Neural cell (in vitro differentiated cells): ENCODE results near the gene ACAP3. TPM values are rescaled to one million over a fixed set of nuclear protein-coding genes. Genes with fewer than 3 reads are reported as not detected.

Source experiments
- H2AFZ ChIP-seq: fragments of 200-600, 300-800 bp; sonication (generic), shearing (Covaris generic); 2 replicates; pipeline ENCODE4 v1.6.0; 2014; ENCODE audit warnings: low read depth, mild to moderate bottlenecking, antibody characterized with exemption, low read length, moderate library complexity
- H3F3A ChIP-seq: fragments of 200-600 bp; shearing (Covaris generic); 2 replicates; pipeline ENCODE4 v1.6.1; 2016; ENCODE audit warnings: mild to moderate bottlenecking, moderate library complexity, mixed read lengths, antibody characterized with exemption, low read length; ENCODE audit not compliant: insufficient read depth, poor library complexity, severe bottlenecking
- H3K27ac ChIP-seq: fragments of 200-600, 300-800 bp; sonication (generic), shearing (Covaris generic); 2 replicates; pipeline ENCODE4 v1.5.1; 2014; ENCODE audit warnings: mild to moderate bottlenecking, low read length, moderate library complexity
- H3K27me3 ChIP-seq: fragments of 300-800, 200-600 bp; sonication (generic), shearing (Covaris generic); 2 replicates; pipeline ENCODE4 v1.6.0; 2014; ENCODE audit warnings: mild to moderate bottlenecking, low read depth, low read length, moderate library complexity; ENCODE audit not compliant: insufficient read depth
- H3K36me3 ChIP-seq: fragments of 300-800, 200-600 bp; sonication (generic), shearing (Covaris generic); 2 replicates; pipeline ENCODE4 v1.5.1; 2014; ENCODE audit warnings: mild to moderate bottlenecking, antibody characterized with exemption, low read length, moderate library complexity; ENCODE audit not compliant: insufficient read depth
- H3K4me2 ChIP-seq: fragments of 300-800, 200-600 bp; sonication (generic), shearing (Covaris generic); 2 replicates; pipeline ENCODE4 v1.6.0; 2014; ENCODE audit warnings: mild to moderate bottlenecking, low read length
- H3K4me3 ChIP-seq: fragments of 300-800, 200-600 bp; sonication (generic), shearing (Covaris generic); 2 replicates; pipeline ENCODE4 v1.5.1; 2014; ENCODE audit warnings: mild to moderate bottlenecking, low read length, moderate library complexity
- H3K79me2 ChIP-seq: fragments of 200-600 bp; shearing (Covaris generic); replicated peaks from 2 replicates; pipeline ENCODE4 v1.6.0; 2014; ENCODE audit warnings: mild to moderate bottlenecking, low read length, moderate library complexity; ENCODE audit not compliant: insufficient read depth
- H3K9ac ChIP-seq: fragments of 300-800, 200-600 bp; sonication (generic), shearing (Covaris generic); 2 replicates; pipeline ENCODE4 v1.6.1; 2016; ENCODE audit warnings: mild to moderate bottlenecking, low read length, mixed read lengths
- H3K9me2 ChIP-seq: fragments of 200-600 bp; shearing (Covaris generic); 2 replicates; pipeline ENCODE4 v1.6.1; 2016; ENCODE audit warnings: mild to moderate bottlenecking, low read length, mixed read lengths; ENCODE audit not compliant: insufficient read depth
- H3K9me3 ChIP-seq: fragments of 200-600, 300-800 bp; sonication (generic), shearing (Covaris generic); 2 replicates; pipeline ENCODE4 v1.6.1; 2016; ENCODE audit warnings: mild to moderate bottlenecking, mixed run types, low read length, moderate library complexity, mixed read lengths
- H4K20me1 ChIP-seq: fragments of 200-600 bp; shearing (Covaris generic); 2 replicates; pipeline ENCODE4 v1.6.1; 2016; ENCODE audit warnings: mild to moderate bottlenecking, mixed run types; ENCODE audit not compliant: insufficient read depth
- CTCF ChIP-seq: fragments of 450-650 bp; IDR thresholded peaks from 2 replicates; pipeline ENCODE4 v1.5.1; 2014; ENCODE audit warnings: antibody characterized with exemption, mild to moderate bottlenecking, moderate library complexity; ENCODE audit not compliant: poor library complexity, severe bottlenecking
- EP300 ChIP-seq: fragments of 450-650 bp; conservative IDR thresholded peaks from 2 replicates; pipeline ENCODE4 v1.6.1; 2014; ENCODE audit warnings: antibody characterized with exemption, mild to moderate bottlenecking, moderate library complexity; ENCODE audit not compliant: poor library complexity, severe bottlenecking
- EZH2 ChIP-seq: fragments of 200-600, 300-800 bp; shearing (Covaris generic), sonication (generic); IDR thresholded peaks from 2 replicates; pipeline ENCODE4 v1.6.1; 2014; ENCODE audit warnings: antibody characterized with exemption, low read length, borderline replicate concordance, mild to moderate bottlenecking; ENCODE audit not compliant: insufficient read depth, poor library complexity, severe bottlenecking
- MXI1 ChIP-seq: fragments of 450-650 bp; conservative IDR thresholded peaks from 2 replicates; pipeline ENCODE4 v1.6.1; 2014; ENCODE audit warnings: antibody characterized with exemption, mild to moderate bottlenecking; ENCODE audit not compliant: poor library complexity, severe bottlenecking
- POLR2AphosphoS5 ChIP-seq: IDR thresholded peaks from 2 replicates; pipeline ENCODE4 v1.6.1; 2012
- RAD21 ChIP-seq: fragments of 450-650 bp; conservative IDR thresholded peaks from 2 replicates; pipeline ENCODE4 v1.6.1; 2014; ENCODE audit warnings: antibody characterized with exemption, mild to moderate bottlenecking, moderate library complexity
- SMC3 ChIP-seq: fragments of 450-650 bp; conservative IDR thresholded peaks from 2 replicates; pipeline ENCODE4 v1.6.1; 2014; ENCODE audit warnings: antibody characterized with exemption, mild to moderate bottlenecking, moderate library complexity; ENCODE audit not compliant: poor library complexity
- TAF1 ChIP-seq: IDR thresholded peaks from 2 replicates; pipeline ENCODE4 v1.6.1; 2012; ENCODE audit warnings: low read depth
- polyA plus RNA-seq: library from polyadenylated mRNA; depleted of rRNA; stranded (reverse); fragments of >200 nt; gene quantifications from 2 replicates; pipeline ENCODE4 v1.2.3, GENCODE V29; 2014
- TF ChIP-seq, protein P1 (sequence below): IDR thresholded peaks from 2 replicates; pipeline ENCODE4 v1.6.1; 2012; ENCODE audit warnings: borderline replicate concordance

The ACAP3 gene
- polyA plus RNA-seq, 1 donor from 2014 or later = 186 TPM

- H3K36me3 ChIP-seq = no peaks in the 10 kb centered on the region
- no peaks in the 10 kb centered on the region for H3K9me2 ChIP-seq
- no peaks in the 10 kb centered on the region for H3F3A ChIP-seq
- no peaks in the 10 kb centered on the region for H3K79me2 ChIP-seq
- H4K20me1 ChIP-seq = no peaks in the 10 kb centered on the region
- H3K27ac ChIP-seq = no peak overlapping the region
- H3K27me3 ChIP-seq = no peaks in the 10 kb centered on the region
- H3K4me3 ChIP-seq = no peak overlapping the region
- no peak for TF ChIP-seq SMC3
- TF ChIP-seq POLR2AphosphoS5 = no peak
- no peak for TF ChIP-seq TAF1
- TF ChIP-seq EZH2 = no peak
- TF ChIP-seq CTCF = no peak
- TF ChIP-seq, protein P1, sequence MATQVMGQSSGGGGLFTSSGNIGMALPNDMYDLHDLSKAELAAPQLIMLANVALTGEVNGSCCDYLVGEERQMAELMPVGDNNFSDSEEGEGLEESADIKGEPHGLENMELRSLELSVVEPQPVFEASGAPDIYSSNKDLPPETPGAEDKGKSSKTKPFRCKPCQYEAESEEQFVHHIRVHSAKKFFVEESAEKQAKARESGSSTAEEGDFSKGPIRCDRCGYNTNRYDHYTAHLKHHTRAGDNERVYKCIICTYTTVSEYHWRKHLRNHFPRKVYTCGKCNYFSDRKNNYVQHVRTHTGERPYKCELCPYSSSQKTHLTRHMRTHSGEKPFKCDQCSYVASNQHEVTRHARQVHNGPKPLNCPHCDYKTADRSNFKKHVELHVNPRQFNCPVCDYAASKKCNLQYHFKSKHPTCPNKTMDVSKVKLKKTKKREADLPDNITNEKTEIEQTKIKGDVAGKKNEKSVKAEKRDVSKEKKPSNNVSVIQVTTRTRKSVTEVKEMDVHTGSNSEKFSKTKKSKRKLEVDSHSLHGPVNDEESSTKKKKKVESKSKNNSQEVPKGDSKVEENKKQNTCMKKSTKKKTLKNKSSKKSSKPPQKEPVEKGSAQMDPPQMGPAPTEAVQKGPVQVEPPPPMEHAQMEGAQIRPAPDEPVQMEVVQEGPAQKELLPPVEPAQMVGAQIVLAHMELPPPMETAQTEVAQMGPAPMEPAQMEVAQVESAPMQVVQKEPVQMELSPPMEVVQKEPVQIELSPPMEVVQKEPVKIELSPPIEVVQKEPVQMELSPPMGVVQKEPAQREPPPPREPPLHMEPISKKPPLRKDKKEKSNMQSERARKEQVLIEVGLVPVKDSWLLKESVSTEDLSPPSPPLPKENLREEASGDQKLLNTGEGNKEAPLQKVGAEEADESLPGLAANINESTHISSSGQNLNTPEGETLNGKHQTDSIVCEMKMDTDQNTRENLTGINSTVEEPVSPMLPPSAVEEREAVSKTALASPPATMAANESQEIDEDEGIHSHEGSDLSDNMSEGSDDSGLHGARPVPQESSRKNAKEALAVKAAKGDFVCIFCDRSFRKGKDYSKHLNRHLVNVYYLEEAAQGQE = no peak
- no peak overlapping the region for H2AFZ ChIP-seq
- no peak overlapping the region for H3K4me2 ChIP-seq
- H3K9ac ChIP-seq = no peak overlapping the region
- no peaks in the 10 kb centered on the region for H3K9me3 ChIP-seq
These were observed 28.7 kb upstream of the ACAP3 start for GRCh38 chr1:1336446-1336845.

GRCh38 chr1:1335792-1336248 lies 28.1 kb upstream of the ACAP3 start:
- Histone ChIP-seq H3K27me3 (no peaks in the 10 kb centered on the region), H3K4me3 (no peak overlapping the region), H3K9me3 (no peaks in the 10 kb centered on the region), H3K36me3 (no peaks in the 10 kb centered on the region), H3K9ac (no peak overlapping the region), H3K4me2 (no peak overlapping the region), H3K27ac (no peak overlapping the region), H3F3A (no peaks in the 10 kb centered on the region), H3K79me2 (no peaks in the 10 kb centered on the region), H3K9me2 (no peaks in the 10 kb centered on the region), H4K20me1 (no peaks in the 10 kb centered on the region), H2AFZ (no peak overlapping the region)
- TF ChIP-seq EP300 (no peak), SMC3 (no peak)

- Histone ChIP-seq H3K4me2 (no peak overlapping the region), H3K27me3 (no peaks in the 10 kb centered on the region), H3K79me2 (no peaks in the 10 kb centered on the region), H3K27ac (no peak overlapping the region), H3K4me3 (no peak overlapping the region), H3K9ac (no peak overlapping the region), H3K9me2 (no peaks in the 10 kb centered on the region), H3K36me3 (no peaks in the 10 kb centered on the region), H3F3A (no peaks in the 10 kb centered on the region), H3K9me3 (no peaks in the 10 kb centered on the region), H4K20me1 (no peaks in the 10 kb centered on the region), H2AFZ (no peak overlapping the region)
- TF ChIP-seq, protein P1 = no peak
- TF ChIP-seq MXI1 = no peak
- no peak for TF ChIP-seq POLR2AphosphoS5
- TF ChIP-seq CTCF = no peak
- TF ChIP-seq EP300 = no peak
- TF ChIP-seq EZH2 = no peak
- TF ChIP-seq TAF1 = no peak
- no peak for TF ChIP-seq SMC3
- no peak for TF ChIP-seq RAD21
These were observed 27.6 kb upstream of the ACAP3 start for GRCh38 chr1:1335283-1335682.
